A172 (cell line): ENCODE results near the gene EPPIN. TPM values are rescaled to one million over a fixed set of nuclear protein-coding genes. Genes with fewer than 3 reads are reported as not detected.

ENCODE experiments used
- total RNA-seq: library from RNA; depleted of rRNA; stranded (reverse); fragments of >200 nt; shearing (Covaris generic); gene quantifications from 2 replicates; pipeline ENCODE4 v1.2.3, GENCODE V29; 2014; rRNA removed

Gene EPPIN
- total RNA-seq, 1 experiment from 2014 or later = not detected

Other genes starting within 250 kb of the EPPIN start
- gene RBPJL, start 240.6 kb downstream of the EPPIN start, total RNA-seq = not detected in 2 replicates
- gene MATN4, start 239.1 kb downstream of the EPPIN start, total RNA-seq = not detected in 2 replicates
- gene SDC4, start 199.0 kb downstream of the EPPIN start, total RNA-seq = 42.4 and 43.9 TPM in 2 replicates
- gene SYS1, start 184.2 kb downstream of the EPPIN start, total RNA-seq = 14.5 and 18.6 TPM in 2 replicates
- not detected in 2 replicates for gene TP53TG5, start 169.1 kb downstream of the EPPIN start, total RNA-seq
- gene DBNDD2, start 139.1 kb downstream of the EPPIN start, total RNA-seq = 1.7 and 7.0 TPM in 2 replicates
- 78.8 and 86.0 TPM in 2 replicates for gene PIGT, start 131.3 kb downstream of the EPPIN start, total RNA-seq
- gene WFDC2, start 77.6 kb downstream of the EPPIN start, total RNA-seq = not detected in 2 replicates
- not detected in 2 replicates for gene SPINT3, start 31.8 kb downstream of the EPPIN start, total RNA-seq
- not detected in 2 replicates for gene WFDC6, start 7.9 kb downstream of the EPPIN start, total RNA-seq
- gene WFDC8, start 31.9 kb upstream of the EPPIN start, total RNA-seq = not detected in 2 replicates
- gene WFDC10A, start 82.3 kb upstream of the EPPIN start, total RNA-seq = not detected in 2 replicates
- gene WFDC9, start 83.9 kb upstream of the EPPIN start, total RNA-seq = not detected in 2 replicates
- gene WFDC11, start 122.8 kb upstream of the EPPIN start, total RNA-seq = not detected in 2 replicates
- not detected in 2 replicates for gene WFDC13, start 154.6 kb upstream of the EPPIN start, total RNA-seq
- gene WFDC10B, start 157.6 kb upstream of the EPPIN start, total RNA-seq = 0.98 TPM in 1 of 2 replicates, not detected in the other
- not detected in 2 replicates for gene SPINT4, start 174.9 kb upstream of the EPPIN start, total RNA-seq
- gene WFDC3, start 244.5 kb upstream of the EPPIN start, total RNA-seq = 3.0 TPM in 1 of 2 replicates, not detected in the other
- gene DNTTIP1, start 244.6 kb upstream of the EPPIN start, total RNA-seq = 43.9 and 59.9 TPM in 2 replicates